AG04450 (cell line): ENCODE data around the gene PPP1R14C. TPM values are rescaled to one million over a fixed set of nuclear protein-coding genes. Genes with fewer than 3 reads are reported as not detected.

Experiments used
- CTCF ChIA-PET: fragments of 300-600, 350-600 bp; formaldehyde crosslinking; extraction: SDS; loops from one replicate; lab custom pipeline; 2022; ENCODE audit warnings: antibody characterized with exemption, inconsistent platforms; lab: Charles Lee
- POLR2A ChIA-PET: fragments of 350-600 bp; formaldehyde crosslinking; extraction: SDS; loops from one replicate; lab custom pipeline; 2021; ENCODE audit warnings: antibody characterized with exemption, inconsistent platforms; lab: Yijun Ruan, JAX
- DNase-seq: peaks from one replicate; pipeline ENCODE4 v3.0.0-alpha.2; 2011; ENCODE audit warnings: low read depth, low spot score
- H3K27ac ChIP-seq: one replicate; pipeline ENCODE4 v1.5.1; 2012; ENCODE audit warnings: low read depth, low read length, control low read depth
- H3K27me3 ChIP-seq: one replicate; pipeline ENCODE4 v1.6.0; 2012; ENCODE audit warnings: low read length; ENCODE audit not compliant: control insufficient read depth, insufficient read depth
- H3K4me3 ChIP-seq: 2 replicates; pipeline ENCODE4 v1.5.1; 2011; ENCODE audit warnings: mild to moderate bottlenecking, low read depth, low read length, control low read depth
- H3K9me3 ChIP-seq: 2 replicates; pipeline ENCODE4 v1.5.1; 2012; ENCODE audit warnings: low read length; ENCODE audit not compliant: control insufficient read depth, insufficient read depth
- CTCF ChIP-seq: IDR thresholded peaks from 2 replicates; pipeline ENCODE4 v1.5.1; 2011; ENCODE audit warnings: low read depth, low read length, control low read depth, inconsistent platforms
- polyA plus RNA-seq: library from polyadenylated mRNA; depleted of rRNA; stranded (reverse); fragments of >200 nt; gene quantifications from 2 replicates; pipeline ENCODE4 v1.2.3, GENCODE V29; 2011

Gene PPP1R14C
- polyA plus RNA-seq, 1 experiment = not detected

GRCh38 chr6:150100745-150101144 is 42.1 kb upstream of the PPP1R14C start:
- no peak for DNase-seq
- Histone ChIP-seq H3K27me3 (peaks cover 2% of the 10 kb centered on the region), H3K9me3 (no peaks in the 10 kb centered on the region), H3K27ac (no peak overlapping the region), H3K4me3 (no peak overlapping the region)
- CTCF ChIA-PET = interaction anchor here (1.3 kb wide), 1 partner anchor 20 kb away, joined by 3 read pairs; no protein-coding TSS in a partner anchor
- no peak for TF ChIP-seq CTCF
- POLR2A ChIA-PET = no interaction called here

- Histone ChIP-seq H3K27ac (no peak overlapping the region), H3K27me3 (peaks cover 2% of the 10 kb centered on the region), H3K4me3 (no peak overlapping the region), H3K9me3 (no peaks in the 10 kb centered on the region)
- no peak for DNase-seq
- no peak for TF ChIP-seq CTCF
- POLR2A ChIA-PET = no interaction called here
- CTCF ChIA-PET = no interaction called here
These were observed 40.0 kb upstream of the PPP1R14C start for GRCh38 chr6:150102750-150103270.

GRCh38 chr6:150112233-150112632 is 30.6 kb upstream of the PPP1R14C start:
- no peak for TF ChIP-seq CTCF
- ChIA-PET POLR2A (no interaction called here), CTCF (no interaction called here)
- Histone ChIP-seq H3K4me3 (no peak overlapping the region), H3K9me3 (peaks cover 9% of the 10 kb centered on the region; the same call in 1 of the 2 replicates), H3K27ac (no peak overlapping the region), H3K27me3 (peaks cover 2% of the 10 kb centered on the region)
- DNase-seq = no peak

GRCh38 chr6:150115769-150116168 is 27.1 kb upstream of the PPP1R14C start:
- H3K4me3 ChIP-seq = no peak overlapping the region
- DNase-seq = no peak
- peaks cover 4% of the 10 kb centered on the region for H3K27me3 ChIP-seq
- CTCF ChIA-PET = no interaction called here
- no peak overlapping the region for H3K27ac ChIP-seq
- H3K9me3 ChIP-seq = peaks cover 9% of the 10 kb centered on the region; the same call in 1 of the 2 replicates
- POLR2A ChIA-PET = no interaction called here
- TF ChIP-seq CTCF = no peak

GRCh38 chr6:150116200-150116800 is 26.5 kb upstream of the PPP1R14C start:
- H3K27ac ChIP-seq = no peak overlapping the region
- ChIA-PET POLR2A (no interaction called here), CTCF (no interaction called here)
- H3K27me3 ChIP-seq = peaks cover 4% of the 10 kb centered on the region
- no peak for TF ChIP-seq CTCF
- no peak for DNase-seq
- H3K4me3 ChIP-seq = no peak overlapping the region
- peaks cover 9% of the 10 kb centered on the region; the same call in 1 of the 2 replicates for H3K9me3 ChIP-seq
